Neuronal stem cell (in vitro differentiated cells): ENCODE measurements around the gene FGD2.

Source experiments
- DNase-seq: peaks from one replicate; pipeline ENCODE4 v3.0.0-alpha.2; 2013; ENCODE audit warnings: low spot score
- H2AFZ ChIP-seq: one replicate; pipeline ENCODE4 v1.6.1; 2013; ENCODE audit warnings: mild to moderate bottlenecking, low read length, inconsistent platforms
- H2AK5ac ChIP-seq: 2 replicates; pipeline ENCODE4 v1.6.1; 2013; ENCODE audit warnings: low read depth, mild to moderate bottlenecking, inconsistent platforms, low read length, moderate library complexity, mixed read lengths
- H2BK120ac ChIP-seq: 2 replicates; pipeline ENCODE4 v1.6.1; 2013; ENCODE audit warnings: low read depth, mild to moderate bottlenecking, inconsistent platforms, low read length, moderate library complexity, mixed read lengths
- H2BK12ac ChIP-seq: one replicate; pipeline ENCODE4 v1.6.1; 2013; ENCODE audit warnings: low read length, inconsistent platforms
- H2BK15ac ChIP-seq: 2 replicates; pipeline ENCODE4 v1.6.1; 2013; ENCODE audit warnings: mild to moderate bottlenecking, low read length, inconsistent platforms, mixed read lengths
- H2BK5ac ChIP-seq: one replicate; pipeline ENCODE4 v1.6.1; 2013; ENCODE audit warnings: inconsistent platforms, mild to moderate bottlenecking, low read length, moderate library complexity
- H3K14ac ChIP-seq: one replicate; pipeline ENCODE4 v1.6.1; 2013; ENCODE audit warnings: low read length, inconsistent platforms
- H3K18ac ChIP-seq: 2 replicates; pipeline ENCODE4 v1.6.1; 2013; ENCODE audit warnings: low read length, inconsistent platforms
- H3K23ac ChIP-seq: 2 replicates; pipeline ENCODE4 v1.6.1; 2013; ENCODE audit warnings: low read depth, mild to moderate bottlenecking, mixed read lengths, low read length, inconsistent platforms; ENCODE audit not compliant: poor library complexity
- H3K27ac ChIP-seq: replicated peaks from 3 replicates; pipeline ENCODE4 v1.5.1; 2013; ENCODE audit warnings: low read length, inconsistent platforms
- H3K27me3 ChIP-seq, 3 experiments: 2 replicates each; pipeline ENCODE4 v1.6.1; 2013; ENCODE audit warnings: low read length in 3 of 3, mild to moderate bottlenecking in 2 of 3, inconsistent platforms in 1 of 3, low read depth in 1 of 3, mixed read lengths in 1 of 3, moderate library complexity in 1 of 3; ENCODE audit not compliant: control insufficient read depth in 3 of 3, insufficient read depth in 3 of 3
- H3K36me3 ChIP-seq, 2 donors: replicated peaks in 1 of 2; 2 replicates each; pipeline ENCODE4 v1.6.1; 2013; ENCODE audit warnings: low read length in 2 of 2; ENCODE audit not compliant: control insufficient read depth in 2 of 2, insufficient read depth in 2 of 2
- H3K4ac ChIP-seq: 2 replicates; pipeline ENCODE4 v1.6.1; 2013; ENCODE audit warnings: inconsistent platforms, mild to moderate bottlenecking, low read length, moderate library complexity
- H3K4me1 ChIP-seq, 2 donors: 1 replicate in 1 of 2; 2 replicates in 1 of 2; pipeline ENCODE4 v1.6.1; 2013; ENCODE audit warnings: low read length in 2 of 2, low read depth in 1 of 2; ENCODE audit not compliant: control insufficient read depth in 2 of 2, insufficient read depth in 1 of 2
- H3K4me2 ChIP-seq: one replicate; pipeline ENCODE4 v1.6.1; 2013; ENCODE audit warnings: mild to moderate bottlenecking, low read length, inconsistent platforms; ENCODE audit not compliant: insufficient read depth, poor library complexity, severe bottlenecking
- H3K4me3 ChIP-seq, 2 donors: 2 replicates each; pipeline ENCODE4 v1.5.1; 2013; ENCODE audit warnings: low read length in 2 of 2, mild to moderate bottlenecking in 2 of 2, inconsistent platforms in 1 of 2, moderate library complexity in 1 of 2
- H3K79me1 ChIP-seq: one replicate; pipeline ENCODE4 v1.6.1; 2013; ENCODE audit warnings: low read depth, mild to moderate bottlenecking, inconsistent platforms, low read length, moderate library complexity
- H3K9ac ChIP-seq: one replicate; pipeline ENCODE4 v1.6.1; 2013; ENCODE audit warnings: mild to moderate bottlenecking, low read depth, low read length, inconsistent platforms; ENCODE audit not compliant: poor library complexity
- H3K9me3 ChIP-seq, 2 donors: replicated peaks in 1 of 2; 2 replicates each; pipeline versions ENCODE3 to v1.6.1; 2013; ENCODE audit warnings: low read length in 2 of 2, mild to moderate bottlenecking in 2 of 2, inconsistent platforms in 1 of 2, low read depth in 1 of 2, mixed read lengths in 1 of 2, moderate library complexity in 1 of 2; ENCODE audit not compliant: control insufficient read depth in 2 of 2, insufficient read depth in 1 of 2
- H4K8ac ChIP-seq: one replicate; pipeline ENCODE4 v1.6.1; 2013; ENCODE audit warnings: low read depth, mild to moderate bottlenecking, inconsistent platforms, low read length, moderate library complexity
- H4K91ac ChIP-seq: one replicate; pipeline ENCODE4 v1.6.1; 2013; ENCODE audit warnings: low read length, low read depth, mild to moderate bottlenecking, inconsistent platforms; ENCODE audit not compliant: poor library complexity
- WGBS, 2 donors: extraction: QIAGEN DNeasy Blood & Tissue Kit; methylation state at CpG; one replicate each; pipeline ENCODE4 v1.1.7; 2013; ENCODE audit warnings: missing lambda C conversion rate in 2 of 2, mixed read lengths in 1 of 2; ENCODE audit not compliant: insufficient read length in 2 of 2, insufficient replicate concordance in 1 of 2; ENCODE audit errors: extremely low coverage in 2 of 2; 5-methylcytosine and 5-hydroxymethylcytosine counted together

Gene FGD2

DNA sequence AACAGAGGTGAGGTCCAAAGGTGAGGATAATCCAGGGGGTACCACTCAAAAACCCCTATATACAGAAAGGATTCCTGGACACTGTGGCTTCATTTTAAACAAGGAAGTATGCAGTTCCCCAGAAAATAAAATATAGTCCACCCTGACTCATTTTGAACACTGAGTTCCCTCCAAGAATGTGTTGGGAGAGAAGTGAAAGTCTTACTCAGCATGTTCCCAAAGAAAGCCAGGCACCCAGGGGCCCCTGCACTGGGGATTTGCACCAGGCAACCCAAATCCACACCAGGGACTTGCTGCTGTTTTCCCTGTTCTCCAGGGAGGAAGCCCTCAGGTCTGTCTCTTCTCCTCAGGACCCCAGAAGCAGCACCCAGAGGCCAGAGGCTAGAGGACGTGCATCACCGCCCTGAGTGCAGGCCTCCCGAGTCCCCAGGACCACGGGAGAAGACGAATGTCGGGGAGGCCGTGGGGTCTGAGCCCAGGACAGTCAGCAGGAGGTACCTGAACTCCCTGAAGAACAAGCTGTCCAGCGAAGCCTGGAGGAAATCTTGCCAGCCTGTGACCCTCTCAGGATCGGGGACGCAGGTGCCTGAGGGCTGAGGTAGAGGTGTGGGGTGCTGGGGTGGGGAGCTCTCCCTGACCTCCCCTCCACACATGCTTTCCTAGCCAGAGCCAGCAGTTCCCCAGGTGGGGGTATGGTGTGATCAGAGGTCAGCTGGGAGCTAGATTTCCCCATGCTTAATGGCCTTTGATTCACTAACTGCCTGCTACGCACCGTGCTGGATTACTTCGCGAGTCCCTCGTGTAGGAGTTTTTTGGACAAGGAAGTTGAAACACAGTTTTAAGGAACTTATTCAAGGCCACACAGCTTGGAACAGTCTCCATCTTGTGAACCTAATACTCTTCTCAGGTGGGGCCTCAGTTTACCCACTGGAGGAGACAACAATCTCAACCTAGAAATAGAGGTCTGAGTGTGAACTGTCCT, 3.3 kb downstream of the FGD2 start:
- Histone ChIP-seq H2BK15ac (no peak overlapping the region), H3K14ac (no peak overlapping the region), H2BK12ac (no peak overlapping the region), H3K9me3 (no peaks in the 10 kb centered on the region), H3K4me3 (no peak overlapping the region), H2AK5ac (peak overlapping the region; percentile 20), H4K8ac (no peak overlapping the region), H3K36me3 (no peaks in the 10 kb centered on the region), H3K4me1 (peaks cover 0 to 1% of the 10 kb centered on the region in 2 donors), H2BK5ac (no peak overlapping the region), H3K4me2 (no peak overlapping the region), H2AFZ (no peak overlapping the region), H3K79me1 (no peaks in the 10 kb centered on the region), H4K91ac (no peak overlapping the region), H2BK120ac (no peak overlapping the region), H3K27ac (no peak overlapping the region), H3K9ac (no peak overlapping the region), H3K23ac (no peak overlapping the region), H3K27me3 (peaks cover 0 to 49% (median 0%) of the 10 kb centered on the region in 3 experiments), H3K18ac (peak overlapping the region; percentile 70), H3K4ac (no peak overlapping the region)
- DNase-seq = no peak
- WGBS, 2 donors = no CpG with 5 or more reads among the region's 15 CpGs

DNA sequence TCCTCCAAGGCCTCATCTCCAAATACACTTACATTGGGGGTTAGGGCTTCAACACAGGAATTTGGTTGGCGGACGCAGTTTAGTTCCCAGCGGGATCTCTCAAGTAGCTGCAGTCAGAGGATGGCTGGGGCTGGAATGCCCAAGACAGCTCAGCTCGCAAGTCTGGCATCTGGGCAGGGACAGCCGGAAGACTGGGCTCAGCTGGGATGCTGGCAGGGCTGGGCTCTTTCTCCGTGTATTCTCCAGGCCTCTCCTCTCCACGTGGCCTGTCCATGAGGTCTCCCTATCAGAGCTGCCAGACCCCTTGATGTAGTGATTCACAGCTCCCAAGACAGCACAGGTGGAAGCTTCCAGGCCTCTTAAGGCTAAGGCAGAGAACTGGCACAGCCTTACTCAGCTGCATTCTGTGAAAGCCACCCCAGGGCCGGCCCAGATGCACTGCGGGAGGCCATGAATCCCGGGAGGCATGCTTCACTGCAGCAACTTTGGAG, 5.0 kb downstream of the FGD2 start:
- DNase-seq = no peak
- Histone ChIP-seq H2BK15ac (no peak overlapping the region), H3K18ac (peak overlapping the region; percentile 27), H3K4me1 (peaks cover 0 to 1% of the 10 kb centered on the region in 2 donors), H2AK5ac (peak overlapping the region; percentile 29), H4K91ac (no peak overlapping the region), H3K4ac (no peak overlapping the region), H2AFZ (no peak overlapping the region), H3K9ac (no peak overlapping the region), H2BK12ac (no peak overlapping the region), H3K79me1 (no peaks in the 10 kb centered on the region), H3K23ac (peak overlapping the region; percentile 3), H2BK120ac (no peak overlapping the region), H2BK5ac (no peak overlapping the region), H3K4me2 (no peak overlapping the region), H3K27ac (no peak overlapping the region), H3K4me3 (no peak overlapping the region), H3K14ac (no peak overlapping the region), H4K8ac (no peak overlapping the region), H3K36me3 (no peaks in the 10 kb centered on the region), H3K27me3 (peaks cover 0 to 53% (median 0%) of the 10 kb centered on the region in 3 experiments), H3K9me3 (no peaks in the 10 kb centered on the region)
- WGBS, 2 donors = no CpG with 5 or more reads among the region's 10 CpGs

DNA sequence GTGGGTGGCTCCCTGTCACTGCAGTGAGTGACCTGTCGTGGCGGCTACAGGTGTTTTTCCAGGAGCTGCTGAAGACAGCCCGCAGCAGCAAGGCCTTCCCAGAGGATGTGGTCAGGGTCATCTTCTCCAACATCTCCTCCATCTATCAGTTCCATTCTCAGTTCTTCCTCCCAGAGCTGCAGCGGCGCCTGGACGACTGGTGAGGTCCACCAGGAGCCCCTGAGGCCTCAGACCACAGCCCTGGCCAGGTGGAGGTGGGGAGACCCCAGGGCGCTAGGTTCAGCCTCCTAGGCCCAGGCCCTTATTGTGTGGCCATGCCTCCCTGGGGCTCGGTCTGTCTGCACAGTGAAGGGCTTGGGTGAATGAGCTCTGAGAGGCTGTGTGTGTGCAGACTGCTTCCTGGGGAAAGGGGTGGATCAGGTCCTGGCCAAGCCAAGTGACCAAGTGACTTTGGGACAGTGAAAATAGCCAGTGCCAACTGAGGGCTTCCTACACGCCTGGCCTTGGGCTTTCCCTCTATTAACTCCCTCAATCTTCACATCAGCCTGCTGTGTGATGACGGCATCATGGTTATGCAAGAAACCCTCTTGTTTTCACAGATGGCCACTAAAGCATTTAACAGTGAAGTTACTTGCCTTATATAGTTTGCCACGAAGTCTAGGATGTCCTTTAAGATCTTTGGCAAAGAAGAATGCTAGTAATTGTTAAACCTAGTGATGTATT, 6.4 kb downstream of the FGD2 start:
- Histone ChIP-seq H2BK15ac (peak overlapping the region; percentile 43), H3K9me3 (no peaks in the 10 kb centered on the region), H3K9ac (peak overlapping the region; percentile 64), H4K8ac (no peak overlapping the region), H3K4me3 (no peak overlapping the region), H3K4ac (no peak overlapping the region), H4K91ac (no peak overlapping the region), H2BK120ac (no peak overlapping the region), H2BK12ac (no peak overlapping the region), H3K27ac (no peak overlapping the region), H3K4me1 (peaks cover under 1 to 1% of the 10 kb centered on the region in 2 donors), H2AK5ac (no peak overlapping the region), H3K27me3 (peaks cover 0 to 43% (median 0%) of the 10 kb centered on the region in 3 experiments), H3K79me1 (no peaks in the 10 kb centered on the region), H3K36me3 (no peaks in the 10 kb centered on the region), H2BK5ac (no peak overlapping the region), H3K4me2 (no peak overlapping the region), H3K14ac (no peak overlapping the region), H3K23ac (peak overlapping the region; percentile 10), H3K18ac (peak overlapping the region; percentile 25), H2AFZ (no peak overlapping the region)
- no peak for DNase-seq
- no CpG with 5 or more reads among the region's 11 CpGs for WGBS, 2 donors
